HepG2 (cell line): ENCODE results near the gene PPP1R13B. TPM values are rescaled to one million over a fixed set of nuclear protein-coding genes. Genes with fewer than 3 reads are reported as not detected.
A peak's percentile ranks its signal among the peaks of the same experiment; 100 is the strongest.

ENCODE experiments used
- CENPT ChIP-seq: sonication (generic); formaldehyde crosslinking; IDR thresholded peaks from 2 replicates; pipeline ENCODE4 v1.8.0; 2022; ENCODE audit warnings: low read depth, mild to moderate bottlenecking, moderate library complexity, missing genetic modification reagents
- CHCHD3 ChIP-seq: sonication (generic); formaldehyde crosslinking; IDR thresholded peaks from 2 replicates; pipeline ENCODE4 v1.8.0; 2022; ENCODE audit warnings: mild to moderate bottlenecking, missing genetic modification reagents, moderate library complexity
- ESRRA ChIP-seq: sonication (generic); formaldehyde crosslinking; IDR thresholded peaks from 2 replicates; pipeline ENCODE4 v1.5.1; 2020; ENCODE audit warnings: mild to moderate bottlenecking, low read depth, missing genetic modification reagents
- GTF3A ChIP-seq: sonication (generic); formaldehyde crosslinking; conservative IDR thresholded peaks from 2 replicates; pipeline ENCODE4 v1.4.0; 2020; ENCODE audit warnings: mild to moderate bottlenecking, missing genetic modification reagents
- HDAC2 ChIP-seq: sonication (generic); formaldehyde crosslinking; IDR thresholded peaks from 2 replicates; pipeline ENCODE4 v1.4.0; 2020; ENCODE audit warnings: missing genetic modification reagents
- HOXA5 ChIP-seq: sonication (generic); formaldehyde crosslinking; IDR thresholded peaks from 2 replicates; pipeline ENCODE4 v1.4.0; 2020; ENCODE audit warnings: missing genetic modification reagents
- JUND ChIP-seq: sonication (generic); formaldehyde crosslinking; IDR thresholded peaks from 2 replicates; pipeline ENCODE4 v1.8.0; 2022; ENCODE audit warnings: mild to moderate bottlenecking, missing genetic modification reagents
- KDM4B ChIP-seq: sonication (generic); formaldehyde crosslinking; IDR thresholded peaks from 2 replicates; pipeline ENCODE4 v1.4.0; 2020; ENCODE audit warnings: missing genetic modification reagents
- MBNL3 ChIP-seq: fragments of 250-450 bp; sonication (Bioruptor Pico); conservative IDR thresholded peaks from 2 replicates; pipeline ENCODE4 v1.8.0; 2022; ENCODE audit warnings: mild to moderate bottlenecking, inconsistent platforms
- NR2C2 ChIP-seq: sonication (generic); formaldehyde crosslinking; IDR thresholded peaks from 2 replicates; pipeline ENCODE4 v1.4.0; 2020; ENCODE audit warnings: missing genetic modification reagents, mild to moderate bottlenecking, moderate library complexity, borderline replicate concordance
- PHF5A ChIP-seq: IDR thresholded peaks from one replicate; pipeline ENCODE4 v1.6.1; 2018; ENCODE audit warnings: low read depth, missing genetic modification reagents; ENCODE audit not compliant: unreplicated experiment
- RARG ChIP-seq: sonication (generic); formaldehyde crosslinking; IDR thresholded peaks from 2 replicates; pipeline ENCODE4 v1.4.0; 2020; ENCODE audit warnings: low read depth, mild to moderate bottlenecking, missing genetic modification reagents
- RBM22 ChIP-seq: fragments of 200-400 bp; formaldehyde crosslinking; optimal IDR thresholded peaks from 2 replicates; pipeline ENCODE3; 2017; ENCODE audit warnings: mild to moderate bottlenecking, low read length, moderate library complexity
- SAFB2 ChIP-seq: sonication (generic); formaldehyde crosslinking; IDR thresholded peaks from 2 replicates; pipeline ENCODE4 v1.5.1; 2020; ENCODE audit warnings: missing genetic modification reagents, low read depth, mild to moderate bottlenecking, borderline replicate concordance
- SMYD3 ChIP-seq: sonication (generic); formaldehyde crosslinking; IDR thresholded peaks from 2 replicates; pipeline ENCODE4 v1.8.1; 2023; ENCODE audit warnings: mild to moderate bottlenecking, missing genetic modification reagents
- SOX13 ChIP-seq, 3 experiments: fragments of 450-650 bp in 1 of 3; sonication (generic) in 1 of 3; formaldehyde crosslinking in 1 of 3; IDR thresholded peaks in 2 of 3; conservative IDR thresholded peaks in 1 of 3; 2 replicates each; pipeline versions ENCODE4 v1.5.0 to v1.6.1; 2016 to 2020; ENCODE audit warnings: antibody characterized with exemption in 1 of 3, mild to moderate bottlenecking in 1 of 3, missing compliant biosample characterization in 1 of 3, missing genetic modification reagents in 1 of 3, moderate library complexity in 1 of 3
- TBL1XR1 ChIP-seq: fragments of 150-350 bp; IDR thresholded peaks from 2 replicates; pipeline ENCODE4 v1.6.1; 2014; ENCODE audit warnings: borderline replicate concordance, low read length; ENCODE audit not compliant: partially characterized antibody
- ZNF232 ChIP-seq: sonication (generic); formaldehyde crosslinking; IDR thresholded peaks from 2 replicates; pipeline ENCODE4 v1.4.0; 2020; ENCODE audit warnings: missing genetic modification reagents, borderline replicate concordance
- ZNF282 ChIP-seq: fragments of 450-650 bp; IDR thresholded peaks from 2 replicates; pipeline ENCODE4 v1.6.1; 2018; ENCODE audit not compliant: partially characterized antibody
- ZNF326 ChIP-seq: sonication (generic); formaldehyde crosslinking; IDR thresholded peaks from 2 replicates; pipeline ENCODE4 v1.4.0; 2020; ENCODE audit warnings: missing genetic modification reagents, borderline replicate concordance
- ZNF75D ChIP-seq: sonication (generic); formaldehyde crosslinking; IDR thresholded peaks from 2 replicates; pipeline ENCODE4 v1.8.1; 2023; ENCODE audit warnings: missing genetic modification reagents, mild to moderate bottlenecking, borderline replicate concordance
- ZNF878 ChIP-seq: sonication (generic); formaldehyde crosslinking; IDR thresholded peaks from 2 replicates; pipeline ENCODE4 v1.8.1; 2023; ENCODE audit warnings: mild to moderate bottlenecking, missing genetic modification reagents, moderate library complexity
- ZSCAN31 ChIP-seq: sonication (generic); formaldehyde crosslinking; IDR thresholded peaks from 2 replicates; pipeline ENCODE4 v1.5.0; 2020; ENCODE audit warnings: low read depth, mild to moderate bottlenecking, missing genetic modification reagents
- polyA plus RNA-seq, 8 experiments: library from polyadenylated mRNA; depleted of rRNA in 3 of 8; stranded (reverse) in 7 of 8; unstranded in 1 of 8; fragments of >200 nt; fragmentation: Illumina TruSeq in 4 of 8; extraction: Trizol in 4 of 8; gene quantifications; 2 replicates each; pipeline versions ENCODE4 v1.2.1 to v1.2.3, GENCODE V29; 2011 to 2016; ENCODE audit warnings: low read depth in 4 of 8, missing spikeins in 1 of 8, mixed read lengths in 1 of 8; ENCODE audit not compliant: insufficient read depth in 1 of 8
- total RNA-seq, 5 experiments: library from RNA; depleted of rRNA; stranded (reverse); fragments of >200 nt; fragmentation: Illumina TruSeq; extraction: Trizol; gene quantifications; 2 replicates each; pipeline ENCODE4 v1.2.3, GENCODE V29; 2016; ENCODE audit warnings: low read depth in 1 of 5
- TF ChIP-seq, protein P1 (sequence below): sonication (generic); formaldehyde crosslinking; IDR thresholded peaks from 2 replicates; pipeline ENCODE4 v1.4.0; 2020; ENCODE audit warnings: missing genetic modification reagents
- TF ChIP-seq, protein P2 (sequence below): IDR thresholded peaks from 2 replicates; pipeline ENCODE4 v1.6.1; 2012; ENCODE audit warnings: inconsistent platforms
- TF ChIP-seq, protein P3 (sequence below): sonication (generic); formaldehyde crosslinking; IDR thresholded peaks from 2 replicates; pipeline ENCODE4 v1.4.0; 2020; ENCODE audit warnings: mild to moderate bottlenecking, low read depth, missing genetic modification reagents

Gene PPP1R13B
- total and polyA plus RNA-seq, 2 of the 13 experiments (the other 11 are each of a cell fraction or from before 2014, with no cell fraction given): 4.6 to 9.4 TPM

DNA sequence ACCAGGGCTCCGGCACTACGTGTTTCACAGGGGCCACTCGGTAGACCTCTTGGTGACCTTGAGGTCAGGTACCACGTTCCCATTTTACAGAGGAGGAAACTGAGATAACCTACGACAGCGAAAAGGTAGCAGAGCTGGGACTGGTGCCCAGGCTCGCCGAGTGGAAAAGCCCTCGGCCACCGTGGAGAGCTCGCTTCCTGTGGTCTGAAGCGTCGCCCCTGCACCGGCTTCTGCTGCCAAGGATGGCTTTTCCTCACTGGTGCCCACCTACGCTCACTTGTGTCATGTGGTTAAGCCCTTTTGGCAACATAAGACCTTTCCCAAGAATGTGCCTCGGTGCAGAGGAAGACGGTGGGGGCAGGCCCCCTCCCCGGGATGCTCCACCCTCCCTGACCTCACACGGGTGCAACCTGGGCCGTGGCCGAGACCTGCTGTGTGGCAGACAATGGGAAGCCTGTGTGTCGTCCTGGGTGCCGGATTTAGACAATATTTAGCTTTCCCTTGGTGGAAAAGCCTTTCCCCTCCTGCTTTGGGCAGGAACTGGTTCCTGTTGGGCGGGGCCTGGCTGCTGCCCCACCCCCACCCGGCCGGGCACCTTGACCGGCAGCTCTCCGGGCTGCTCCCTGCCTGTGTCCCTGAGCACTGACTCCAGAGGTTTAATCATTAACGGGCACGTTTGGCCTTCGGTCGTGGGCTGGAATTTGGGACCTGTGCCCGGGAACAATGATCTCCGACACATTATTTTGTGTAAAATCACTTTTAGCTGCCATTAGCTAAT, 32.4 kb upstream of the PPP1R13B start (continued):
- TF ChIP-seq, protein P1, sequence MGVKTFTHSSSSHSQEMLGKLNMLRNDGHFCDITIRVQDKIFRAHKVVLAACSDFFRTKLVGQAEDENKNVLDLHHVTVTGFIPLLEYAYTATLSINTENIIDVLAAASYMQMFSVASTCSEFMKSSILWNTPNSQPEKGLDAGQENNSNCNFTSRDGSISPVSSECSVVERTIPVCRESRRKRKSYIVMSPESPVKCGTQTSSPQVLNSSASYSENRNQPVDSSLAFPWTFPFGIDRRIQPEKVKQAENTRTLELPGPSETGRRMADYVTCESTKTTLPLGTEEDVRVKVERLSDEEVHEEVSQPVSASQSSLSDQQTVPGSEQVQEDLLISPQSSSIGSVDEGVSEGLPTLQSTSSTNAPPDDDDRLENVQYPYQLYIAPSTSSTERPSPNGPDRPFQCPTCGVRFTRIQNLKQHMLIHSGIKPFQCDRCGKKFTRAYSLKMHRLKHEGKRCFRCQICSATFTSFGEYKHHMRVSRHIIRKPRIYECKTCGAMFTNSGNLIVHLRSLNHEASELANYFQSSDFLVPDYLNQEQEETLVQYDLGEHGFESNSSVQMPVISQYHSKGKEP (CRISPR knock-in tag): peak; percentile 30; the same call in 1 of the 2 replicates
- no peak for TF ChIP-seq JUND (CRISPR knock-in tag)
- TF ChIP-seq HOXA5 (CRISPR knock-in tag): 0 out of 2 replicates have a peak, but pooled peaks have one; percentile 62
- TF ChIP-seq HDAC2 (CRISPR knock-in tag): peak; percentile 92
- TF ChIP-seq ESRRA (CRISPR knock-in tag): peak; percentile 81
- TF ChIP-seq ZNF282: no peak
- TF ChIP-seq, protein P2, sequence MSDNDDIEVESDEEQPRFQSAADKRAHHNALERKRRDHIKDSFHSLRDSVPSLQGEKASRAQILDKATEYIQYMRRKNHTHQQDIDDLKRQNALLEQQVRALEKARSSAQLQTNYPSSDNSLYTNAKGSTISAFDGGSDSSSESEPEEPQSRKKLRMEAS: peak; percentile 79
- peak; percentile 75 for TF ChIP-seq PHF5A (CRISPR knock-in tag)
- peak; percentile 79 for TF ChIP-seq NR2C2 (CRISPR knock-in tag)
- TF ChIP-seq ZSCAN31 (CRISPR knock-in tag): peak; percentile 88; the same call in 1 of the 2 replicates
- TF ChIP-seq ZNF878 (CRISPR knock-in tag): peak; percentile 59
- TF ChIP-seq SMYD3 (CRISPR knock-in tag): no peak
- TF ChIP-seq GTF3A (CRISPR knock-in tag): no peak
- TF ChIP-seq SOX13 (IDR thresholded peaks at IDR 0.05): no peak; the same call in 1 of the 2 replicates
- TF ChIP-seq SOX13 (CRISPR knock-in tag; conservative IDR thresholded peaks at IDR 0.05 in 1 of 2, IDR thresholded peaks at IDR 0.05 in 1 of 2): peak in 1 of 2 experiments; percentile 90; a peak in 2 of 4 replicates
- TF ChIP-seq MBNL3 (CRISPR knock-in tag): no peak
- TF ChIP-seq SAFB2: peak; percentile 50
- no peak for TF ChIP-seq CHCHD3 (CRISPR knock-in tag)
- TF ChIP-seq KDM4B: peak; percentile 85
- TF ChIP-seq ZNF232 (CRISPR knock-in tag): no peak; the same call in 1 of the 2 replicates
- no peak for TF ChIP-seq CENPT
- TF ChIP-seq ZNF326 (CRISPR knock-in tag): no peak
- TF ChIP-seq ZNF75D (CRISPR knock-in tag): no peak
- TF ChIP-seq, protein P3, sequence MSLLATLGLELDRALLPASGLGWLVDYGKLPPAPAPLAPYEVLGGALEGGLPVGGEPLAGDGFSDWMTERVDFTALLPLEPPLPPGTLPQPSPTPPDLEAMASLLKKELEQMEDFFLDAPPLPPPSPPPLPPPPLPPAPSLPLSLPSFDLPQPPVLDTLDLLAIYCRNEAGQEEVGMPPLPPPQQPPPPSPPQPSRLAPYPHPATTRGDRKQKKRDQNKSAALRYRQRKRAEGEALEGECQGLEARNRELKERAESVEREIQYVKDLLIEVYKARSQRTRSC (CRISPR knock-in tag): no peak
- TF ChIP-seq RARG (CRISPR knock-in tag): no peak
- peak; percentile 20 for TF ChIP-seq RBM22
- TF ChIP-seq TBL1XR1: peak; percentile 39
